IPS DF 4.7 (cell line): ENCODE results near the gene ADCY6.
"Not testable (repeated sequence)": the region's sequence is repeated elsewhere in the genome, so short reads cannot be mapped to it uniquely, and the experiment has no call there.

Experiments
- DNase-seq: peaks from one replicate; pipeline ENCODE4 v3.0.0-alpha.2; 2013; ENCODE audit warnings: low spot score; ENCODE audit errors: extremely low read depth

The ADCY6 gene

DNA sequence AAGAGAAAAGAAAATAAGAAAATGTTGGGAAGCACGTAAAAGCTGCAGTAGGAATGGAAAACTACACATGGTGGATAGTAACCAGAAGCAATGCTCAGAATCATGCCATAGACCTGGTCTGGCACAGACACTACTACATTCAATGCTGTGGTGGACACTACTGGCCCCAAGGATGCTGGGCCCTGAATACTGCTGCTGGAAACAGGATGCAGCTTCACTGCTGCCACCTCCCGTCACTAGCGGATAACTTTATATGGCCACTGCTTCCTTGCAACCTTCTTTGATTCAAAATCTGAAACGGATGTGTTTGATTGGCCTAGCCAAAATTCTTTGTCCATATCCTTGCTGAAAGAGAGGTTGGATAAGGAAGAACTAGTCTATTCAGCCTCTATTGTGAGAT is 30.7 kb downstream of the ADCY6 start:
- no peak for DNase-seq

- DNase-seq: no peak
Measured at GRCh38 chr12:48750769-48751356, 38.0 kb downstream of the ADCY6 start.

DNA sequence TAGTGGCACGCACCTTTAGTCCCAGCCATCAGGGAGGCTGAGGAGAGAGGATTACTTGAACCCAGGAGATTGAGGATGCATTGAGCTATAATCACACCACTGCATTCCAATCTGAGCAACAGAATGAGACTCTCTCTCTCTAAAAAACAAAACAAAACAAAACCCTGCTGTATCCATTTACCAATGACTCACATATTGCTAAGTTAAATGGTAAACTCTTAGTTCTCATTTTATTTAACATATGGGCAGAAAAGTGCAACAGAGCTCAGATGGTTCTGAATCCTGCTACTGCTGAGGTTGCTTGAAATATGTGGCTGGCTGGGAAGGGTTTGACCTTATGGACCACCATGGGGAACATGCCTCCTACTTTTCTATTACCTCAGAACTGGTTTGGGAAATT is 38.7 kb downstream of the ADCY6 start:
- DNase-seq: no peak

GRCh38 chr12:48744251-48745008 is 44.5 kb downstream of the ADCY6 start:
- no peak for DNase-seq

- no peak for DNase-seq
Measured at GRCh38 chr12:48739618-48740269, 49.1 kb downstream of the ADCY6 start.

GRCh38 chr12:48736456-48736855 is 52.4 kb downstream of the ADCY6 start:
- DNase-seq: no peak

GRCh38 chr12:48728807-48729206 is 60.1 kb downstream of the ADCY6 start:
- no peak for DNase-seq

GRCh38 chr12:48720737-48721136 is 68.2 kb downstream of the ADCY6 start:
- not testable (repeated sequence) for DNase-seq

DNA sequence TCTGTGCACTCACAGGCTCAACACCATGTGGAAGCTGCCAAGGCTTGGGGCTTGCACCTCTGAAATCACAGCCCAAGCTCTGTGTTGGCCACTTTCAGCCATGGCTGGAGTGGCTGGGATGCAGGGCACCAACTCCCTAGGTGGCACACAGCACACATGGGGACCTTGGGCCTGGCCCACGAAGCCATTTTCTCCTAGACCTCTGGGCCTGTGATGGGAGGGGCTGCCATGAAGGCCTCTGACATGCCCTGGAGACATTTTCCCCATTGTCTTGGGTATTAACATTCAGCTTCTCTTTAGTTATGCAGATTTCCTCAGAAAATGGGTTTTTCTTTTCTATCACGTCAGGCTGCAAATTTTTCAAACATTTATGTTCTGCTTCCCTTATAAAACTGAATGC is 68.7 kb downstream of the ADCY6 start:
- DNase-seq: not testable (repeated sequence)

DNA sequence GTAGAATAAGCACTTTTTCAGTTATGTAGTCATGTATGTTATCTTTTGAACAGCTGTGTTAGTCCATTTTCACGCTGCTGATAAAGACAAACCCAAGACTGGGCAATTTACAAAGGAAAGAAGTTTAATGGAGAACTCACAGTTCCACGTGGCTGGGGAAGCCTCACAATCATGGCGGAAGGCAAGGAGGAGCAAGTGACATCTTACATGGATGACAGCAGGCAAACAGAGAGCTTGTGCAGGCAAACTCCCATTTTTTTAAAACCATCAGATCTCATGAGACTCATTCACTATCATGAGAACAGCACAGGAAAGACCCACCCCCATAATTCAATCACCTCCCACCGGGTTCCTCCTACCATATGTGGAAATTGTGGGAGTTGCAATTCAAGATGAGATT is 69.9 kb downstream of the ADCY6 start:
- not testable (repeated sequence) for DNase-seq

DNA sequence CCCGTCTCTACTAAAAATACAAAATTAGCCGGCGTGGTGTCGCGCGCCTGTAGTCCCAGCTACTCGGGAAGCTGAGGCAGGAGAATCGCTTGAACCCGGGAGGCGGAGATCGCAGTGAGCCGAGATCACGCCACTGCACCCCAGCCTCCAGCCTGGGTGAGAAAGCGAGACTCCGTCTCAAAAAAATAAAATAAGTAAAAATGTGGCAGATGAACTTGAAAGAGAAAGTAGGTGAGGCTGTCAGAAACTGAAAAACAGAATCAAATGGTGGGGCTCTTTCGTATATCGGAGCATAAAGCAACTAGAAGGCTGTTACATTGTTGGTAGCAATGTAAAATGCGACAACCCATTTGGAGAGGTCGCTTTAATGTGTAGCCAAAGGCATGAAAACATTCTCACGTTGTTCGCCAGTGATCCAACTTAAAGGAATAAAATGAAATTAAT is 71.6 kb downstream of the ADCY6 start:
- DNase-seq: no peak

- peak; percentile 100 for DNase-seq
Measured at GRCh38 chr12:48716493-48717251, 72.2 kb downstream of the ADCY6 start, which contains the start of gene CCNT1. Gene CCNT1 (minus strand): TSS chr12:48716707. CDS start chr12:48716675, 32 bp downstream.
